Liver (tissue), 9 donors: ENCODE data around the gene APBA2. TPM values are rescaled to one million over a fixed set of nuclear protein-coding genes. Genes with fewer than 3 reads are reported as not detected.

Experiments used
- DNase-seq: peaks from one replicate; pipeline ENCODE4 v3.0.0-alpha.2; 2017; ENCODE audit warnings: low spot score
- H3K27ac ChIP-seq, 2 donors: one replicate each; pipeline ENCODE4 v1.7.0; 2013; ENCODE audit warnings: inconsistent platforms in 2 of 2, low read length in 2 of 2, control low read depth in 1 of 2, low read depth in 1 of 2, mild to moderate bottlenecking in 1 of 2
- H3K27me3 ChIP-seq, 4 donors: one replicate each; pipeline versions ENCODE4 v1.6.1 to v1.7.0; 2013; ENCODE audit warnings: low read length in 3 of 4, inconsistent platforms in 1 of 4, mild to moderate bottlenecking in 1 of 4, moderate library complexity in 1 of 4; ENCODE audit not compliant: control insufficient read depth in 4 of 4, insufficient read depth in 4 of 4
- H3K36me3 ChIP-seq, 4 donors: one replicate each; pipeline versions ENCODE4 v1.6.1 to v1.7.0; 2013; ENCODE audit warnings: low read length in 3 of 4, mild to moderate bottlenecking in 3 of 4, low read depth in 1 of 4, moderate library complexity in 1 of 4; ENCODE audit not compliant: control insufficient read depth in 4 of 4, insufficient read depth in 3 of 4
- H3K4me1 ChIP-seq, 4 donors: one replicate each; pipeline versions ENCODE4 v1.6.1 to v1.7.0; 2013; ENCODE audit warnings: low read length in 3 of 4, mild to moderate bottlenecking in 3 of 4, moderate library complexity in 1 of 4; ENCODE audit not compliant: control insufficient read depth in 4 of 4, insufficient read depth in 4 of 4
- H3K4me3 ChIP-seq, 3 donors: one replicate each; pipeline versions ENCODE4 v1.6.1 to v1.7.0; 2013; ENCODE audit warnings: low read length in 3 of 3, control low read depth in 1 of 3, low read depth in 1 of 3, mild to moderate bottlenecking in 1 of 3
- H3K9ac ChIP-seq, 2 donors: one replicate each; pipeline ENCODE4 v1.7.0; 2013; ENCODE audit warnings: low read length in 2 of 2, mild to moderate bottlenecking in 2 of 2, moderate library complexity in 2 of 2, control low read depth in 1 of 2, low read depth in 1 of 2
- H3K9me3 ChIP-seq, 4 donors: one replicate each; pipeline versions ENCODE4 v1.6.1 to v1.7.0; 2013; ENCODE audit warnings: low read length in 3 of 4; ENCODE audit not compliant: control insufficient read depth in 4 of 4
- FOXA2 ChIP-seq: IDR thresholded peaks from 2 replicates; pipeline ENCODE4 v1.6.1; 2016; ENCODE audit warnings: antibody characterized with exemption
- GABPA ChIP-seq, 2 donors: IDR thresholded peaks in 1 of 2; conservative IDR thresholded peaks in 1 of 2; 2 replicates each; pipeline ENCODE4 v1.6.1; 2016; ENCODE audit warnings: antibody characterized with exemption in 2 of 2, mild to moderate bottlenecking in 1 of 2, moderate library complexity in 1 of 2
- HNF4A ChIP-seq, 2 donors: conservative IDR thresholded peaks; 2 replicates each; pipeline ENCODE4 v1.6.1; 2016; ENCODE audit warnings: antibody characterized with exemption in 2 of 2, mild to moderate bottlenecking in 2 of 2
- HNF4G ChIP-seq: IDR thresholded peaks from 2 replicates; pipeline ENCODE4 v1.6.1; 2016; ENCODE audit warnings: antibody characterized with exemption
- NR2F2 ChIP-seq: IDR thresholded peaks from 2 replicates; pipeline ENCODE4 v1.6.1; 2016; ENCODE audit warnings: antibody characterized with exemption
- RAD21 ChIP-seq, 2 donors: IDR thresholded peaks; 2 replicates each; pipeline ENCODE4 v1.6.1; 2016; ENCODE audit warnings: antibody characterized with exemption in 2 of 2, mild to moderate bottlenecking in 2 of 2
- REST ChIP-seq: IDR thresholded peaks from 2 replicates; pipeline ENCODE4 v1.6.1; 2016; ENCODE audit warnings: antibody characterized with exemption, mild to moderate bottlenecking
- RXRA ChIP-seq, 2 donors: IDR thresholded peaks; 2 replicates each; pipeline ENCODE4 v1.6.1; 2017 to 2018; ENCODE audit warnings: antibody characterized with exemption in 2 of 2, mild to moderate bottlenecking in 1 of 2
- WGBS: extraction: QIAGEN DNeasy Blood & Tissue Kit; methylation state at CpG from one replicate; pipeline ENCODE4 v1.1.7; 2013; 5-methylcytosine and 5-hydroxymethylcytosine counted together
- polyA plus RNA-seq, 2 donors: library from polyadenylated mRNA; stranded (reverse) in 1 of 2; unstranded in 1 of 2; fragments of 200-250 nt in 1 of 2; fragments of >200 nt in 1 of 2; fragmentation: Nextera tagmentation in 1 of 2; extraction: Ambion mirVana in 1 of 2; gene quantifications; one replicate each; pipeline versions ENCODE4 v1.2.1 to v1.2.3, GENCODE V29; 2013 to 2015
- total RNA-seq, 2 donors: library from RNA; depleted of rRNA; stranded (reverse); fragments of >200 nt; gene quantifications; one replicate each; pipeline ENCODE4 v1.2.3, GENCODE V29; 2014
- TF ChIP-seq, protein P1 (sequence below): IDR thresholded peaks from 2 replicates; pipeline ENCODE4 v1.6.1; 2016; ENCODE audit warnings: antibody characterized with exemption
- TF ChIP-seq, protein P2 (sequence below): IDR thresholded peaks from 2 replicates; pipeline ENCODE4 v1.6.1; 2016; ENCODE audit warnings: antibody characterized with exemption
- donor health status: healthy.
- donor health status: healthy.
- donor health status: healthy.
- donor health status: healthy.
- donor health status: healthy.

APBA2 gene
- total and polyA plus RNA-seq, 4 donors = 0.38 to 2.9 (median 1.7) TPM

DNA sequence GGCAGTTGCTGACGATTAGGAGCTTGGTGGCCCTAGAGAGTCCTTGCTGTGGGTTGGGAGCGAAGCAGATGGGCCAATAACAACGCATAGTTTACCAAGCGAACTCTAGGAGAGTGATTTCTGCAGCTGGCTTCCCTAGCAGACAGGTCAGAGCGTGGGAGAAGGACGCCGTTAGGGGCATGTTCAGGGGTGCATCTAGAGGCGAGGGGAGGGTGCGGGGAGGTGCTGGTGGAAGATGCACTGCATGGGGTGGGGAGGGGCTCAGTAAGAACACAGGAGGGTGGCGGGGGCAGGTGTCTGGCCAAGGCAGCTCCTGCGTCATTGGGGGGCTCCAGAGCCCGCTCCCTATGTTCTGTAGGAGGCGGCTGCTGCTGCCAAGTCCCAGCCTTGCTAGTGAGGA, 8.9 kb downstream of the APBA2 start (continued):
- TF ChIP-seq, protein P1, sequence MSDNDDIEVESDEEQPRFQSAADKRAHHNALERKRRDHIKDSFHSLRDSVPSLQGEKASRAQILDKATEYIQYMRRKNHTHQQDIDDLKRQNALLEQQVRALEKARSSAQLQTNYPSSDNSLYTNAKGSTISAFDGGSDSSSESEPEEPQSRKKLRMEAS = no peak
- no peak for TF ChIP-seq RXRA (IDR thresholded peaks at IDR 0.05)
- TF ChIP-seq HNF4A (conservative IDR thresholded peaks at IDR 0.05) = no peak
- TF ChIP-seq NR2F2 = no peak
- TF ChIP-seq HNF4G = no peak

DNA sequence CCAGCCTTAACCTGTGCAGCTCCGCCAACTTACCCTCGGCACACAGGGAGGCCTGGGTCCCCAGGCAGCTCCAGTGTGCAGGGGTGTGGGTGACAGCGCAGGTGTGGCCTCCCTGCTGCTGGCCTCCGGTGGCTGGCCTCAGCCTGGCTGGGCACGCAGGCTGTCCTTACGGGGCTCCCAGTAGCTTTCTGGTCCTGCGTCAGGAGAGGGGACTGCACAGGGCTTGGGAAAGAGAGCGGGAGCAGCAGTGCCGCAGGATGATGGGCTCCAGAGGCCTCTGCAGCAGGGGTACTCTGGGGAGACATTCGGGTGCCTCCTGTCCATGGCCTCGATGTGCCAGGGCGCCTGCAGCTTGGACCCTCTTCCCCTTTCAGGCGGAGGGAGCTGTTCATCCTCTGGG, 9.4 kb downstream of the APBA2 start:
- TF ChIP-seq REST = no peak
- H3K9me3 ChIP-seq = no peaks in the 10 kb centered on the region
- DNase-seq = no peak

DNA sequence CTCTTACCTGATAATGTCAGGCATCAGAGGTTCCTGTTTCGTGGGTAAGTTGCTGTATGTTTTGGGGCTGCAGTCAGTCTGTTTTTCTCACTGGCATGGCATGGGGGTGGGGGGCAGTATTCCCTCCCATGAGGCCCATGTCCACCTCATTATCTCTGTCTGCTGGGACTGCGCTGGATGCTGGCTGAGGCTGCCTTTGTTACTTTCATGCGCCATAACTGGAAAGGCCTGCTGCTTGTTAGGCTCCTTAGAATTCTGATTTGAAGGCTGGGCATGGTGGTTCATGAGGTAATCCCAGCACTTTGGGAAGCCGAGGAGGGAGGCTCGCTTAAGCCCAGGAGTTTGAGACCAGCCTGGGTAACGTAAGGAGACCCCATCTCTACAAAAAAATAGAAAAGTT, 9.8 kb downstream of the APBA2 start:
- no peaks in the 10 kb centered on the region for H3K4me1 ChIP-seq
- no peaks in the 10 kb centered on the region for H3K27me3 ChIP-seq
- no peak overlapping the region for H3K4me3 ChIP-seq
- no peak overlapping the region for H3K9ac ChIP-seq
- WGBS = 87% methylated on average over 6 of the region's 6 CpGs
- H3K9me3 ChIP-seq = no peaks in the 10 kb centered on the region
- TF ChIP-seq HNF4A (conservative IDR thresholded peaks at IDR 0.05) (no peak), FOXA2 (no peak), GABPA (IDR thresholded peaks at IDR 0.05 in 1 of 2, conservative IDR thresholded peaks at IDR 0.05 in 1 of 2) (no peak), RAD21 (IDR thresholded peaks at IDR 0.05) (no peak), RXRA (IDR thresholded peaks at IDR 0.05) (no peak)
- no peaks in the 10 kb centered on the region for H3K36me3 ChIP-seq
- H3K27ac ChIP-seq = no peak overlapping the region
- DNase-seq = no peak

More for the DNA sequence above, 9.4 kb downstream of the APBA2 start:
- no peaks in the 10 kb centered on the region for H3K27me3 ChIP-seq
- no peaks in the 10 kb centered on the region for H3K36me3 ChIP-seq
- 93% methylated on average over 13 of the region's 13 CpGs for WGBS
- H3K4me1 ChIP-seq = no peaks in the 10 kb centered on the region
- no peak overlapping the region for H3K4me3 ChIP-seq
- H3K9ac ChIP-seq = no peak overlapping the region
- no peak overlapping the region for H3K27ac ChIP-seq

DNA sequence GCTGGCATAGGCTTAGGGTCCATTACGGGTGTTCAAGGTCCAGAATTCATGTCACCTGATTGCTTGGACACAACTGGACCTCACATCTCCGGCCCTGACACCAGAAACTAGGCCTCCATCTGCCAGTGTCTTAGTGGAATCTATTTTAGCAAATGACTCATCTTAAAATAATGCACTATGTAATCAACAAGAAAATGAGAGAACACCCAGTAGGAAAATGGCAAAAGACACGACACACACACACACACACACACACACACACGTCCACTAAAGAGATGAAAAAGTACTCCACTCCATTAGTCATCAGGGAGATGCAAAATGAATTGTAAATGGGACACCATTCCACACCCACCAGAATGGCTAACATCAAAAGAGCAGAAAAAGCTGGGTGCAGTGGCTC, 11.2 kb downstream of the APBA2 start:
- H3K9me3 ChIP-seq = no peaks in the 10 kb centered on the region
- H3K9ac ChIP-seq = no peak overlapping the region
- no peak overlapping the region for H3K27ac ChIP-seq
- TF ChIP-seq, protein P2, sequence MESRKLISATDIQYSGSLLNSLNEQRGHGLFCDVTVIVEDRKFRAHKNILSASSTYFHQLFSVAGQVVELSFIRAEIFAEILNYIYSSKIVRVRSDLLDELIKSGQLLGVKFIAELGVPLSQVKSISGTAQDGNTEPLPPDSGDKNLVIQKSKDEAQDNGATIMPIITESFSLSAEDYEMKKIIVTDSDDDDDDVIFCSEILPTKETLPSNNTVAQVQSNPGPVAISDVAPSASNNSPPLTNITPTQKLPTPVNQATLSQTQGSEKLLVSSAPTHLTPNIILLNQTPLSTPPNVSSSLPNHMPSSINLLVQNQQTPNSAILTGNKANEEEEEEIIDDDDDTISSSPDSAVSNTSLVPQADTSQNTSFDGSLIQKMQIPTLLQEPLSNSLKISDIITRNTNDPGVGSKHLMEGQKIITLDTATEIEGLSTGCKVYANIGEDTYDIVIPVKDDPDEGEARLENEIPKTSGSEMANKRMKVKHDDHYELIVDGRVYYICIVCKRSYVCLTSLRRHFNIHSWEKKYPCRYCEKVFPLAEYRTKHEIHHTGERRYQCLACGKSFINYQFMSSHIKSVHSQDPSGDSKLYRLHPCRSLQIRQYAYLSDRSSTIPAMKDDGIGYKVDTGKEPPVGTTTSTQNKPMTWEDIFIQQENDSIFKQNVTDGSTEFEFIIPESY = no peak
- no peaks in the 10 kb centered on the region for H3K4me1 ChIP-seq
- no peak overlapping the region for H3K4me3 ChIP-seq
- H3K27me3 ChIP-seq = peaks cover 0 to 2% (median 0%) of the 10 kb centered on the region in 4 donors
- no peak for DNase-seq
- no peaks in the 10 kb centered on the region for H3K36me3 ChIP-seq
- 79% methylated on average over 4 of the region's 4 CpGs for WGBS
